GM13977 (cell line): ENCODE results near the gene CYP2W1.

Experiments
- DNase-seq: peaks from one replicate; pipeline ENCODE4 v3.0.0; 2012; ENCODE audit warnings: low spot score
- in situ Hi-C: fragments of 300-500 bp; cut with MboI; formaldehyde crosslinking; loops from one replicate; pipeline ENCODE4 v1.12.0; 2022; ENCODE audit warnings: low sequenced_read_pairs, low pct_unique_long_range_greater_than_20kb, mixed read lengths, inconsistent platforms; ENCODE audit not compliant: unreplicated experiment
- TF ChIP-seq, protein P1 (sequence below): IDR thresholded peaks from 2 replicates; pipeline ENCODE4 v1.5.1; 2012; ENCODE audit warnings: mild to moderate bottlenecking, control low read depth; ENCODE audit not compliant: insufficient read depth; ENCODE audit errors: extremely low read depth, missing control alignments

Gene CYP2W1

DNA sequence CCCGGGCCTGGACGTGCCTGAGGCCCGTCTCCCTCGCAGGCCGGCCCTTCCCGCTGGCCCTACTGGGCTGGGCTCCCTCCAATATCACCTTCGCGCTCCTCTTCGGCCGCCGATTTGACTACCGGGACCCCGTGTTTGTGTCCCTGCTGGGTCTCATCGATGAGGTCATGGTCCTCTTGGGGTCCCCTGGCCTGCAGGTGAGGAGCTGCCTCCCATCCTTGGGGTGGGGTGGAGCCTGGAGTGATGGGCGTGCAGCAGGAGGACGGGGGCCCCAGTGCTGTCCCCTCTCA lies 2.1 kb downstream of the CYP2W1 start:
- in situ Hi-C loops: no loop called here
- TF ChIP-seq, protein P1, sequence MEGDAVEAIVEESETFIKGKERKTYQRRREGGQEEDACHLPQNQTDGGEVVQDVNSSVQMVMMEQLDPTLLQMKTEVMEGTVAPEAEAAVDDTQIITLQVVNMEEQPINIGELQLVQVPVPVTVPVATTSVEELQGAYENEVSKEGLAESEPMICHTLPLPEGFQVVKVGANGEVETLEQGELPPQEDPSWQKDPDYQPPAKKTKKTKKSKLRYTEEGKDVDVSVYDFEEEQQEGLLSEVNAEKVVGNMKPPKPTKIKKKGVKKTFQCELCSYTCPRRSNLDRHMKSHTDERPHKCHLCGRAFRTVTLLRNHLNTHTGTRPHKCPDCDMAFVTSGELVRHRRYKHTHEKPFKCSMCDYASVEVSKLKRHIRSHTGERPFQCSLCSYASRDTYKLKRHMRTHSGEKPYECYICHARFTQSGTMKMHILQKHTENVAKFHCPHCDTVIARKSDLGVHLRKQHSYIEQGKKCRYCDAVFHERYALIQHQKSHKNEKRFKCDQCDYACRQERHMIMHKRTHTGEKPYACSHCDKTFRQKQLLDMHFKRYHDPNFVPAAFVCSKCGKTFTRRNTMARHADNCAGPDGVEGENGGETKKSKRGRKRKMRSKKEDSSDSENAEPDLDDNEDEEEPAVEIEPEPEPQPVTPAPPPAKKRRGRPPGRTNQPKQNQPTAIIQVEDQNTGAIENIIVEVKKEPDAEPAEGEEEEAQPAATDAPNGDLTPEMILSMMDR: no peak
- no peak for DNase-seq

- in situ Hi-C loops: no loop called here
- TF ChIP-seq, protein P1: no peak
- DNase-seq: no peak
Observed at GRCh38 chr7:985915-986741, 3.1 kb downstream of the CYP2W1 start.

GRCh38 chr7:986766-987751 lies 4.1 kb downstream of the CYP2W1 start:
- TF ChIP-seq, protein P1: no peak
- no peak for DNase-seq
- in situ Hi-C loops: no loop called here

DNA sequence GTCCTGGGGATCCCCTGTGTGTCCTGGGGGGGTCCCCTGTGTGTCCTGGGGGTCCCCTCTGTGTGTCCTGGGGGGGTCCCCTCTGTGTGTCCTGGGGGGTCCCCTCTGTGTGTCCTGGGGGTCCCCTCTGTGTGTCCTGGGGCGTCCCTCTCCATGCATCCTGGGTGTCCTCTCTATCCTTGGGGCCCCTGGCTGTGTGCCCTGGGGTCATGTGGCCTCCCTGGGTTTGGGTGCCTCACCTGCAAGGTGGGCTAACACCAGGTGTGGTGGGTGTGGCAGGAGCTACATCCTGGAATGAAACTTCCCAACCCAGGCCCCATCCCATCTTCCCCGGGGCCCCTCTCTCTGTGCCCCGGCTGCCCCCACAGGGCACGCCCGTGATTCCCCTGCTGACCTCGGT lies 4.9 kb downstream of the CYP2W1 start:
- DNase-seq: no peak
- in situ Hi-C loops: no loop called here
- TF ChIP-seq, protein P1: no peak

- in situ Hi-C loops: no loop called here
- no peak for DNase-seq
- TF ChIP-seq, protein P1: no peak
Observed at GRCh38 chr7:988426-988911, 5.5 kb downstream of the CYP2W1 start.

GRCh38 chr7:988963-989529 lies 6.1 kb downstream of the CYP2W1 start:
- TF ChIP-seq, protein P1: no peak
- in situ Hi-C loops: no loop called here
- no peak for DNase-seq
